SK-N-SH (cell line): ENCODE data around the gene AACS. TPM values are rescaled to one million over a fixed set of nuclear protein-coding genes. Genes with fewer than 3 reads are reported as not detected.

Experiments
- CTCF ChIA-PET: fragments of 300-600, 350-600 bp; formaldehyde crosslinking; extraction: SDS; loops from one replicate; lab custom pipeline; 2021; lab: Yijun Ruan, JAX
- POLR2A ChIA-PET: fragments of 350-600 bp; sonication (Branson Sonifier 250); formaldehyde crosslinking; extraction: SDS; loops from one replicate; lab custom pipeline; 2020; ENCODE audit warnings: antibody characterized with exemption, inconsistent platforms; lab: Yijun Ruan, JAX
- DNase-seq: peaks from one replicate; pipeline ENCODE4 v3.0.0; 2012
- H2AFZ ChIP-seq: fragments of 200-600 bp; sonication (generic); 2 replicates; pipeline ENCODE4 v1.8.1; 2016; ENCODE audit warnings: antibody characterized with exemption, mild to moderate bottlenecking, low read depth
- H3F3A ChIP-seq: fragments of 200-600 bp; sonication (generic); replicated peaks from 2 replicates; pipeline ENCODE3; 2016; ENCODE audit warnings: antibody characterized with exemption, mild to moderate bottlenecking; ENCODE audit not compliant: insufficient read depth
- H3K27ac ChIP-seq, 2 experiments: fragments of 200-500 bp in 1 of 2; fragments of 200-600 bp in 1 of 2; sonication (Bioruptor generic) in 1 of 2; sonication (generic), shearing (Covaris generic) in 1 of 2; 2 replicates each; pipeline versions ENCODE4 v1.5.1 to v1.6.1; 2014 to 2016; ENCODE audit warnings: low read depth in 2 of 2, inconsistent platforms in 1 of 2, low read length in 1 of 2, mild to moderate bottlenecking in 1 of 2, mixed read lengths in 1 of 2
- H3K27me3 ChIP-seq: fragments of 200-600 bp; sonication (generic), shearing (Covaris generic); 2 replicates; pipeline ENCODE4 v1.6.1; 2016; ENCODE audit warnings: mixed run types; ENCODE audit not compliant: insufficient read depth
- H3K36me3 ChIP-seq, 2 experiments: fragments of 200-500 bp in 1 of 2; fragments of 200-600 bp in 1 of 2; sonication (Bioruptor generic) in 1 of 2; sonication (generic) in 1 of 2; replicated peaks in 1 of 2; 2 replicates each; pipeline versions ENCODE3 to v1.5.1; 2014 to 2016; ENCODE audit warnings: low read length in 1 of 2, mild to moderate bottlenecking in 1 of 2; ENCODE audit not compliant: insufficient read depth in 2 of 2, control insufficient read depth in 1 of 2
- H3K4me1 ChIP-seq, 2 experiments: fragments of 200-500 bp in 1 of 2; fragments of 200-600 bp in 1 of 2; sonication (Bioruptor generic) in 1 of 2; sonication (generic), shearing (Covaris generic) in 1 of 2; 2 replicates each; pipeline versions ENCODE4 v1.5.1 to v1.6.1; 2014 to 2016; ENCODE audit warnings: low read depth in 1 of 2, low read length in 1 of 2, mixed run types in 1 of 2; ENCODE audit not compliant: insufficient read depth in 2 of 2, control insufficient read depth in 1 of 2
- H3K4me2 ChIP-seq: fragments of 200-600 bp; sonication (generic), shearing (Covaris generic); 2 replicates; pipeline ENCODE4 v1.6.1; 2017; ENCODE audit warnings: mixed run types
- H3K4me3 ChIP-seq, 2 experiments: fragments of 200-500 bp in 1 of 2; fragments of 200-600 bp in 1 of 2; sonication (Bioruptor generic) in 1 of 2; sonication (generic), shearing (Covaris generic) in 1 of 2; 2 replicates each; pipeline versions ENCODE4 v1.5.1 to v1.8.1; 2014 to 2016; ENCODE audit warnings: low read depth in 2 of 2, inconsistent platforms in 1 of 2, low read length in 1 of 2, mild to moderate bottlenecking in 1 of 2, mixed read lengths in 1 of 2, moderate library complexity in 1 of 2
- H3K79me2 ChIP-seq: fragments of 200-600 bp; sonication (generic); 2 replicates; pipeline ENCODE4 v1.8.1; 2017; ENCODE audit warnings: mild to moderate bottlenecking; ENCODE audit not compliant: insufficient read depth
- H3K9ac ChIP-seq: fragments of 200-600 bp; sonication (generic); 2 replicates; pipeline ENCODE4 v1.6.1; 2017; ENCODE audit warnings: mixed run types
- H3K9me2 ChIP-seq: fragments of 200-600 bp; sonication (generic); 2 replicates; pipeline ENCODE4 v1.6.1; 2017; ENCODE audit warnings: mixed run types
- H3K9me3 ChIP-seq: fragments of 200-600 bp; sonication (generic); 2 replicates; pipeline ENCODE4 v1.6.1; 2017; ENCODE audit warnings: mixed run types, mild to moderate bottlenecking, moderate library complexity
- H4K20me1 ChIP-seq: fragments of 200-600 bp; sonication (generic); 2 replicates; pipeline ENCODE4 v1.6.1; 2017; ENCODE audit warnings: mild to moderate bottlenecking, mixed run types; ENCODE audit not compliant: insufficient read depth
- ELF1 ChIP-seq: IDR thresholded peaks from 2 replicates; pipeline ENCODE4 v1.4.0; 2012
- EZH2phosphoT487 ChIP-seq: fragments of 200-600 bp; sonication (generic); IDR thresholded peaks from 2 replicates; pipeline ENCODE4 v1.6.1; 2017; ENCODE audit warnings: low read depth, mixed run types, mild to moderate bottlenecking, antibody characterized with exemption, moderate library complexity, borderline replicate concordance
- FOXM1 ChIP-seq: IDR thresholded peaks from 2 replicates; pipeline ENCODE4 v1.4.0; 2012; ENCODE audit warnings: low read depth, mild to moderate bottlenecking
- GATA2 ChIP-seq: sonication (generic); formaldehyde crosslinking; IDR thresholded peaks from 2 replicates; pipeline ENCODE4 v1.5.0; 2020; ENCODE audit warnings: mild to moderate bottlenecking, missing genetic modification reagents
- JUND ChIP-seq: IDR thresholded peaks from 2 replicates; pipeline ENCODE4 v1.4.0; 2012
- MXI1 ChIP-seq: IDR thresholded peaks from 2 replicates; pipeline ENCODE4 v1.6.1; 2012; ENCODE audit warnings: mild to moderate bottlenecking, low read depth, low read length, improper control_type of control experiment
- NRF1 ChIP-seq: IDR thresholded peaks from 2 replicates; pipeline ENCODE4 v1.6.1; 2012; ENCODE audit warnings: low read depth, mild to moderate bottlenecking, low read length
- POLR2AphosphoS5 ChIP-seq: IDR thresholded peaks from 2 replicates; pipeline ENCODE4 v1.6.1; 2012; ENCODE audit warnings: low read depth, low read length
- RCOR1 ChIP-seq: fragments of 150-350 bp; IDR thresholded peaks from 2 replicates; pipeline ENCODE4 v1.6.1; 2017; ENCODE audit warnings: antibody characterized with exemption, low read length
- REST ChIP-seq: IDR thresholded peaks from 2 replicates; pipeline ENCODE4 v1.6.1; 2012; ENCODE audit warnings: mild to moderate bottlenecking, low read depth, low read length, moderate library complexity
- SMC3 ChIP-seq: IDR thresholded peaks from 2 replicates; pipeline ENCODE4 v1.6.1; 2012; ENCODE audit warnings: low read depth, low read length, improper control_type of control experiment
- TCF12 ChIP-seq: IDR thresholded peaks from 2 replicates; pipeline ENCODE4 v1.4.0; 2012
- TEAD4 ChIP-seq: IDR thresholded peaks from 2 replicates; pipeline ENCODE4 v1.4.0; 2012; ENCODE audit warnings: mild to moderate bottlenecking, borderline replicate concordance; ENCODE audit not compliant: insufficient read depth
- YY1 ChIP-seq: IDR thresholded peaks from 2 replicates; pipeline ENCODE4 v1.4.0; 2012; ENCODE audit warnings: low read depth, mild to moderate bottlenecking
- ZBTB33 ChIP-seq: IDR thresholded peaks from 2 replicates; pipeline ENCODE4 v1.4.0; 2012; ENCODE audit warnings: low read depth, borderline replicate concordance
- WGBS: methylation state at CpG from one replicate; pipeline ENCODE4 v1.1.6; 2017; ENCODE audit warnings: low lambda C conversion rate; 5-methylcytosine and 5-hydroxymethylcytosine counted together
- polyA plus RNA-seq, 3 experiments: library from polyadenylated mRNA; depleted of rRNA; stranded (reverse); fragments of >200 nt; gene quantifications; 2 replicates each; pipeline ENCODE4 v1.2.3, GENCODE V29; 2012
- TF ChIP-seq, protein P1 (sequence below): IDR thresholded peaks from 2 replicates; pipeline ENCODE4; 2012

AACS gene
- polyA plus RNA-seq, 1 of the 3 experiments (the other 2 are of a cell fraction), result 17.3 TPM

DNA sequence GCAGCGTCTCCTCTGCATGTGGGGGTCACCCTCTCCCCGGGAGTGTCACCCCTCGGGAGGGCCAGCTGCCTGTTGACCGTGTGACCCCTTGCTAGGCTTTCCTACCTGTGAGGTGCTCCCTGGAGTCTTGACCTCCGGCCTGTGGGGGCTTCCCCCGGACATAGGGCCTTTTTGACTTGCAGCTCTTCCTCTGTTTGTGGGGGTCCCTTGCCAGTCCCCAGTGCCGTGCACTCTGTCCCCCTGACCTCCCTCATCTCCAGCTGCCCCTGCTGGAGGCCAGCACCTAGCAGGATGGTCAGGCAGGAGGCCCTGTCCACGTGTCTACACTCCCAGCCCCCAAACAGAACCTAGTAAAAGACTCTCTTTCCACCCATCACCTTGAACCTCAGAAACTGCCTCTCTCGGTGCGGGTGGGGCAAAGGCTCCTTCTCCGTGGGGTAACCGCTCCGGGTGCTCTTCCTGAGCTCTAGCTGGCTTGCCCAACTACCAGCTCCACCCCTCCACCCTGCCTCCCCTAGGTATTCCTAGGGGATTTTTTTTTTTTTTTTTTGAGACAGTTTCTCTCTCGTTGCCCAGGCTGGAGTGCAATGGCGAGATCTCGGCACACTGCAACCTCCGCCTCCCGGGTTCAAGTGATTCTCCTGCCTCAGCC is 810 bp downstream of the AACS start:
- Histone ChIP-seq H3K27ac (no peak overlapping the region; a peak in 1 of 4 replicates), H3K9me2 (no peaks in the 10 kb centered on the region), H3K4me1 (peaks cover 0 to 13% of the 10 kb centered on the region in 2 experiments; a peak in 1 of 4 replicates), H3K9ac (peak overlapping the region; percentile 72), H3K9me3 (no peaks in the 10 kb centered on the region), H2AFZ (peak overlapping the region; percentile 89), H3F3A (no peaks in the 10 kb centered on the region), H4K20me1 (no peaks in the 10 kb centered on the region), H3K79me2 (peaks cover 8% of the 10 kb centered on the region), H3K4me2 (peak overlapping the region; percentile 84), H3K27me3 (no peaks in the 10 kb centered on the region), H3K4me3 (peak overlapping the region; percentile 69 to 71), H3K36me3 (no peaks in the 10 kb centered on the region)
- CTCF ChIA-PET, result interaction anchor here (0.7 to 2.3 kb wide), 4 partner anchors 11 to 160 kb away, joined by 3 to 8 read pairs (median 5); partner anchors contain the start of gene BRI3BP
- WGBS, result 64% methylated on average over 15 of the region's 18 CpGs
- TF ChIP-seq TCF12 (no peak), MXI1 (peak; percentile 56; the same call in 1 of the 2 replicates), EZH2phosphoT487 (no peak)
- POLR2A ChIA-PET, result no interaction called here
- DNase-seq, result peak; percentile 52

GRCh38 chr12:125068391-125068790 is 3.2 kb downstream of the AACS start:
- no peak for TF ChIP-seq GATA2 (CRISPR knock-in tag)
- TF ChIP-seq ELF1, result no peak
- no peak for TF ChIP-seq ZBTB33
- no peak for TF ChIP-seq JUND
- TF ChIP-seq POLR2AphosphoS5, result no peak
- no peak for TF ChIP-seq MXI1
- TF ChIP-seq, protein P1, sequence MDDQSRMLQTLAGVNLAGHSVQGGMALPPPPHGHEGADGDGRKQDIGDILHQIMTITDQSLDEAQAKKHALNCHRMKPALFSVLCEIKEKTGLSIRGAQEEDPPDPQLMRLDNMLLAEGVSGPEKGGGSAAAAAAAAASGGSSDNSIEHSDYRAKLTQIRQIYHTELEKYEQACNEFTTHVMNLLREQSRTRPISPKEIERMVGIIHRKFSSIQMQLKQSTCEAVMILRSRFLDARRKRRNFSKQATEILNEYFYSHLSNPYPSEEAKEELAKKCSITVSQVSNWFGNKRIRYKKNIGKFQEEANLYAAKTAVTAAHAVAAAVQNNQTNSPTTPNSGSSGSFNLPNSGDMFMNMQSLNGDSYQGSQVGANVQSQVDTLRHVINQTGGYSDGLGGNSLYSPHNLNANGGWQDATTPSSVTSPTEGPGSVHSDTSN, result no peak
- no peak for TF ChIP-seq FOXM1
- TF ChIP-seq REST, result no peak
- no peak for TF ChIP-seq NRF1
- TF ChIP-seq RCOR1, result no peak
- TF ChIP-seq YY1, result no peak
- TF ChIP-seq SMC3, result no peak
- TF ChIP-seq TEAD4, result no peak
- ChIA-PET POLR2A (no interaction called here), CTCF (interaction anchor here (0.8 kb wide), 2 partner anchors 17 to 146 kb away, joined by 3 read pairs; no protein-coding TSS in a partner anchor)
- WGBS, result 90% methylated on average over 6 of the region's 6 CpGs
- Histone ChIP-seq H3K9ac (no peak overlapping the region), H4K20me1 (no peaks in the 10 kb centered on the region), H2AFZ (no peak overlapping the region), H3F3A (no peaks in the 10 kb centered on the region), H3K27ac (no peak overlapping the region), H3K79me2 (peaks cover 8% of the 10 kb centered on the region), H3K27me3 (no peaks in the 10 kb centered on the region), H3K4me3 (no peak overlapping the region), H3K9me2 (no peaks in the 10 kb centered on the region), H3K36me3 (no peaks in the 10 kb centered on the region), H3K9me3 (no peaks in the 10 kb centered on the region), H3K4me2 (no peak overlapping the region), H3K4me1 (peaks cover 0 to 13% of the 10 kb centered on the region in 2 experiments; a peak in 1 of 4 replicates)
- no peak for DNase-seq
